Measurements from ENCODE around the gene GULP1. TPM values are rescaled to one million over a fixed set of nuclear protein-coding genes. Genes with fewer than 3 reads are reported as not detected.

Gene GULP1
- total and polyA plus RNA-seq, 10 of the 15 experiments (the other 5 are each of a cell fraction or from before 2014, with no cell fraction given), result 0.02 to 1.3 (median 0.15) TPM; not detected in 5

GRCh38 chr2:188582211-188582610 lies 290.5 kb downstream of the GULP1 start:
- RAD21 ChIA-PET (ENCODE audit: unreplicated experiment), result no interaction called here
- no peak overlapping the region for H3K9ac ChIP-seq (ENCODE audit: control insufficient read depth, insufficient read depth, low read length)
- no peak for DNase-seq (ENCODE audit: low read depth, low spot score)
- no peak overlapping the region for H3K4me3 ChIP-seq
- no peak overlapping the region for H2AFZ ChIP-seq (ENCODE audit: control insufficient read depth, low read depth, low read length)
- no TSS peak for BruUV-seq (replicated peaks)
- no peak for FAIRE-seq
- no peaks in the 10 kb centered on the region for H4K20me1 ChIP-seq (ENCODE audit: control insufficient read depth, insufficient read depth)
- H3K9me3 ChIP-seq (replicated peaks; ENCODE audit: control insufficient read depth, insufficient read depth, low read length), result no peaks in the 10 kb centered on the region
- in situ Hi-C loops (cut with MboI) (no loop called here), intact Hi-C loops (cut with micrococcal nuclease; ENCODE audit: unreplicated experiment) (no loop called here)
- 3% methylated on average over 2 of the region's 2 CpGs for WGBS (ENCODE audit: insufficient coverage, insufficient replicate concordance, low lambda C conversion rate, missing lambda C conversion rate)
- SMC1A ChIA-PET (ENCODE audit: uncharacterized antibody, unreplicated experiment), result no interaction called here
- POLR2A ChIA-PET, result no interaction called here
- no peak overlapping the region for H3K27ac ChIP-seq (ENCODE audit: control insufficient read depth, insufficient read depth)
- no peaks in the 10 kb centered on the region for H3K36me3 ChIP-seq (ENCODE audit: control insufficient read depth in 2 of 2, insufficient read depth in 2 of 2, low read length in 1 of 2)
- no peaks in the 10 kb centered on the region for H3K79me2 ChIP-seq (ENCODE audit: control insufficient read depth, insufficient read depth, low read length)
- no peaks in the 10 kb centered on the region for H3K27me3 ChIP-seq (replicated peaks in 1 of 2; ENCODE audit: control insufficient read depth in 2 of 2, insufficient read depth in 2 of 2, low read length in 1 of 2)
- no peaks in the 10 kb centered on the region for H3K4me1 ChIP-seq (ENCODE audit: control insufficient read depth, insufficient read depth, low read length)
- ATAC-seq, result no peak
- CTCF ChIA-PET, result no interaction called here
- H3K4me2 ChIP-seq (ENCODE audit: control insufficient read depth, insufficient read depth), result no peak overlapping the region
- TF ChIP-seq IRF3 (IDR thresholded peaks at IDR 0.05), result no peak
- TF ChIP-seq IRF4 (IDR thresholded peaks at IDR 0.05; ENCODE audit: low read depth, low read length), result no peak
- TF ChIP-seq STAT1 (conservative IDR thresholded peaks at IDR 0.05), result no peak
- TF ChIP-seq CUX1 (IDR thresholded peaks at IDR 0.05; ENCODE audit: insufficient replicate concordance, low read depth, low read length), result no peak
- no peak for TF ChIP-seq BCLAF1 (IDR thresholded peaks at IDR 0.05)
- no peak for TF ChIP-seq TARDBP (IDR thresholded peaks at IDR 0.05; ENCODE audit: borderline replicate concordance)
- TF ChIP-seq ZNF592 (IDR thresholded peaks at IDR 0.05), result no peak
- no peak for TF ChIP-seq ZZZ3 (IDR thresholded peaks at IDR 0.05; ENCODE audit: control insufficient read depth, insufficient read length, low read depth)
- TF ChIP-seq ZSCAN29 (IDR thresholded peaks at IDR 0.05), result no peak
- no peak for TF ChIP-seq HDAC2 (IDR thresholded peaks at IDR 0.05)
- no peak for TF ChIP-seq CHD2 (IDR thresholded peaks at IDR 0.05; ENCODE audit: borderline replicate concordance, low read depth, low read length)
- TF ChIP-seq FOS (IDR thresholded peaks at IDR 0.05; ENCODE audit: borderline replicate concordance, extremely low read depth, insufficient read length), result no peak
